GM12878 (cell line): ENCODE results near the gene USP10. TPM values are rescaled to one million over a fixed set of nuclear protein-coding genes. Genes with fewer than 3 reads are reported as not detected.

Experiments used
- ATAC-seq: fragments of 200-7000 bp; cut with Tn5 transposase; 3 replicates; pipeline ENCODE4 v1.9.1; 2020; ENCODE audit warnings: mild to moderate bottlenecking, moderate library complexity
- BruUV-seq: library from RNA; stranded (reverse); fragments of 400-500 nt; replicated peaks from 2 replicates; lab custom pipeline; 2021; lab: Mats Ljungman, UMichigan
- CTCF ChIA-PET: fragments of 300-600 bp; sonication (Branson Sonifier 250); formaldehyde crosslinking; extraction: SDS; loops from one replicate; lab custom pipeline; 2021; ENCODE audit warnings: inconsistent platforms; lab: Yijun Ruan, JAX
- POLR2A ChIA-PET: fragments of 350-600 bp; formaldehyde crosslinking; extraction: SDS; loops from one replicate; lab custom pipeline; 2021; ENCODE audit warnings: inconsistent platforms; lab: Charles Lee
- RAD21 ChIA-PET: fragments of 300-600 bp; sonication (Branson Sonifier 250); formaldehyde crosslinking; loops from one replicate; lab custom pipeline; 2023; ENCODE audit warnings: antibody characterized with exemption; ENCODE audit not compliant: unreplicated experiment; lab: Charles Lee
- SMC1A ChIA-PET: fragments of 300-600 bp; sonication (Branson Sonifier 250); formaldehyde crosslinking; loops from one replicate; lab custom pipeline; 2023; ENCODE audit not compliant: unreplicated experiment, uncharacterized antibody; lab: Charles Lee
- DNase-seq: peaks from one replicate; pipeline ENCODE4 v3.0.0-alpha.2; 2011; ENCODE audit warnings: low read depth, low spot score
- FAIRE-seq: peaks from 3 replicates; lab custom pipeline; 2011; peaks lifted over from hg19 to GRCh38; lab: Jason Lieb, UNC
- H2AFZ ChIP-seq: 2 replicates; pipeline ENCODE4 v1.6.0; 2011; ENCODE audit warnings: low read depth, low read length, control low read depth; ENCODE audit not compliant: control insufficient read depth
- H3K27ac ChIP-seq: 2 replicates; pipeline ENCODE4 v1.5.1; 2011; ENCODE audit warnings: control low read depth; ENCODE audit not compliant: control insufficient read depth, insufficient read depth
- H3K27me3 ChIP-seq, 2 experiments: replicated peaks in 1 of 2; 2 replicates each; pipeline versions ENCODE4 v1.6.0 to v1.6.1; 2011; ENCODE audit warnings: low read length in 1 of 2; ENCODE audit not compliant: control insufficient read depth in 2 of 2, insufficient read depth in 2 of 2
- H3K36me3 ChIP-seq, 2 experiments: 2 replicates each; pipeline ENCODE4 v1.5.1; 2011; ENCODE audit warnings: low read length in 1 of 2; ENCODE audit not compliant: control insufficient read depth in 2 of 2, insufficient read depth in 2 of 2
- H3K4me1 ChIP-seq: 2 replicates; pipeline ENCODE4 v1.6.1; 2011; ENCODE audit warnings: mild to moderate bottlenecking, low read length, moderate library complexity, mixed read lengths; ENCODE audit not compliant: control insufficient read depth, insufficient read depth
- H3K4me2 ChIP-seq: 2 replicates; pipeline ENCODE4 v1.6.0; 2011; ENCODE audit warnings: control low read depth; ENCODE audit not compliant: control insufficient read depth, insufficient read depth
- H3K4me3 ChIP-seq: fragments of 200-600 bp; sonication (generic); 2 replicates; pipeline ENCODE4 v1.5.1; 2016
- H3K79me2 ChIP-seq: 2 replicates; pipeline ENCODE4 v1.6.0; 2011; ENCODE audit warnings: low read length; ENCODE audit not compliant: control insufficient read depth, insufficient read depth
- H3K9ac ChIP-seq: 2 replicates; pipeline ENCODE4 v1.8.0; 2011; ENCODE audit warnings: low read length, control low read depth, mixed read lengths; ENCODE audit not compliant: control insufficient read depth, insufficient read depth
- H3K9me3 ChIP-seq: replicated peaks from 3 replicates; pipeline ENCODE4 v1.5.1; 2011; ENCODE audit warnings: mild to moderate bottlenecking, low read length; ENCODE audit not compliant: control insufficient read depth, insufficient read depth
- H4K20me1 ChIP-seq: 2 replicates; pipeline ENCODE4 v1.6.0; 2011; ENCODE audit not compliant: control insufficient read depth, insufficient read depth
- ESRRA ChIP-seq: IDR thresholded peaks from 2 replicates; pipeline ENCODE4 v1.6.1; 2012; ENCODE audit warnings: mild to moderate bottlenecking, low read length, improper control_type of control experiment
- FOS ChIP-seq: IDR thresholded peaks from 3 replicates; pipeline ENCODE4 v1.6.1; 2011; ENCODE audit warnings: borderline replicate concordance; ENCODE audit not compliant: insufficient read length; ENCODE audit errors: extremely low read depth
- MLLT1 ChIP-seq: fragments of 450-650 bp; IDR thresholded peaks from 2 replicates; pipeline ENCODE4 v1.6.1; 2016; ENCODE audit warnings: mild to moderate bottlenecking
- NR2F1 ChIP-seq: fragments of 450-650 bp; conservative IDR thresholded peaks from 2 replicates; pipeline ENCODE4 v1.6.1; 2017; ENCODE audit warnings: mild to moderate bottlenecking
- REST ChIP-seq: IDR thresholded peaks from 2 replicates; pipeline ENCODE4 v1.6.1; 2012; ENCODE audit warnings: mild to moderate bottlenecking, low read depth, low read length
- WGBS: methylation state at CpG from one replicate; pipeline ENCODE4 v1.1.6; 2016; ENCODE audit warnings: low lambda C conversion rate; ENCODE audit not compliant: insufficient replicate concordance, insufficient coverage; ENCODE audit errors: missing lambda C conversion rate; 5-methylcytosine and 5-hydroxymethylcytosine counted together
- in situ Hi-C: fragments of 300-500 bp; cut with MboI; formaldehyde crosslinking; loops from 9 replicates; pipeline ENCODE4 v1.14.3; 2018; ENCODE audit warnings: mixed read lengths
- intact Hi-C: fragments of 100-400 bp; cut with micrococcal nuclease; formaldehyde crosslinking; loops from one replicate; pipeline ENCODE4 v1.14.2; 2022; ENCODE audit not compliant: unreplicated experiment
- polyA plus RNA-seq, 11 experiments: library from polyadenylated mRNA; depleted of rRNA in 4 of 11; unstranded in 6 of 11; stranded (reverse) in 5 of 11; fragments of >200 nt; fragmentation: Nextera tagmentation in 4 of 11; fragmentation: Illumina TruSeq in 1 of 11; extraction: Ambion mirVana in 4 of 11; extraction: Trizol in 1 of 11; gene quantifications; 1 replicate in 1 of 11; 2 replicates in 10 of 11; pipeline versions ENCODE4 v1.2.1 to v1.2.3, GENCODE V29; 2011 to 2016; ENCODE audit warnings: inconsistent platforms in 2 of 11, missing spikeins in 2 of 11, low read depth in 1 of 11
- total RNA-seq, 4 experiments: library from RNA; depleted of rRNA in 3 of 4; stranded (reverse); fragments of >200 nt in 3 of 4; fragmentation: Illumina TruSeq in 1 of 4; extraction: Trizol in 1 of 4; gene quantifications; 2 replicates each; pipeline versions ENCODE4 v1.2.1 to v1.2.3, GENCODE V29; 2013 to 2021

Gene USP10
- total and polyA plus RNA-seq, 10 of the 15 experiments (the other 5 are each of a cell fraction or from before 2014, with no cell fraction given) = 46.1 to 160 (median 105) TPM

GRCh38 chr16:84660973-84661372 lies 38.8 kb upstream of the USP10 start:
- no peaks in the 10 kb centered on the region for H4K20me1 ChIP-seq
- CTCF ChIA-PET = interaction anchor here (5.2 kb wide), 1 partner anchor 12 kb away, joined by 50 read pairs; no protein-coding TSS in a partner anchor
- POLR2A ChIA-PET = no interaction called here
- H3K36me3 ChIP-seq = peaks cover 31 to 41% of the 10 kb centered on the region in 2 experiments
- intact Hi-C loops (no loop called here), in situ Hi-C loops (no loop called here)
- H3K4me2 ChIP-seq = no peak overlapping the region
- H3K27ac ChIP-seq = no peak overlapping the region
- H3K9me3 ChIP-seq = no peaks in the 10 kb centered on the region
- DNase-seq (no peak), FAIRE-seq (no peak), ATAC-seq (no peak)
- H3K27me3 ChIP-seq = no peaks in the 10 kb centered on the region
- H3K79me2 ChIP-seq = peaks cover 3% of the 10 kb centered on the region
- no peak overlapping the region for H3K9ac ChIP-seq
- RAD21 ChIA-PET = no interaction called here
- SMC1A ChIA-PET = no interaction called here
- no peak overlapping the region for H2AFZ ChIP-seq
- no peak for TF ChIP-seq MLLT1
- no peak for TF ChIP-seq REST
- no peak for TF ChIP-seq FOS
- no peak for TF ChIP-seq ESRRA
- TF ChIP-seq NR2F1 = no peak
- no peak overlapping the region for H3K4me3 ChIP-seq
- peaks cover 24% of the 10 kb centered on the region for H3K4me1 ChIP-seq
- WGBS = 93% methylated on average over 7 of the region's 7 CpGs
- no TSS peak for BruUV-seq
